Limb (tissue), 2 donors: Measurements from ENCODE around the gene SLC22A5.

Experiments used
- DNase-seq, 2 donors: peaks; one replicate each; pipeline ENCODE4 v3.0.0-alpha.2; 2016; ENCODE audit errors: extremely low spot score in 2 of 2

The SLC22A5 gene

DNA sequence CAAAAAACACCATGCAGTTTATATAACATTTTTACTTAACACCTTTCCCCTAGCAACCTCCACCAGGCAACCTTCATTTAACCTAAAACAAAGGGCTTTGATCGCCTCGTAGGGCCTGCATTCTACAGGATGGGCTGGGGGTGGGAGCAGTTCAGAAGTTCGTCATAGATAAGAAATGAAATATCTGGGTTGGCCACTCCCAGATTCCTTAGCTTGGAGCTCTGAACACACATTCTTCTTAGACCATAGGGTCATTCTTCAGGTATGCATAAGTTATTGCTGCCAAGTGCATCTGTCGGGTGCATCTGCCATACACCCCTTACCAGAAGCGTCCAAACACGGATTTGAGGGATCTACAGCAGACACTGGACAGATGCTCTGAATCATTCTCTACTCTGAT is 4.3 kb upstream of the SLC22A5 start:
- DNase-seq = no peak

DNA sequence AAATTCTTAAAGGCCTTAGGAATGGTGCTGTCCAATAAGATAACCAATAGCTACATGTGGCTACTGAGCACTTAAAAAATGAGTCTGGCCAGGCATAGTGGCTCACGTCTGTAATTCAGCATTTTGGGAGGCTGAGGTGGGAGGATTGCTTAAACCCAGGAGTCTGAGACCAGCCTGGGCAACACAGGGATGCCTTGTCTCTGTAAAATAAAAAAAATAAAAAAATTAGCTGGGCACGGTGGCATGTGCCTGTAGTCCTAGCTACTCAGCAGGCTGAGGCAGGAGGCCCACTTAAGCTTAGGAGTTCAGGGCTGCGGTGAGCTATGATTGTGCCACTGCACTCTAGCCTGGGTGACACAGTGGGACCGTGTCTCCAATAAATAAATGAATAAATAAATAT is 1.3 kb upstream of the SLC22A5 start:
- no peak for DNase-seq

DNA sequence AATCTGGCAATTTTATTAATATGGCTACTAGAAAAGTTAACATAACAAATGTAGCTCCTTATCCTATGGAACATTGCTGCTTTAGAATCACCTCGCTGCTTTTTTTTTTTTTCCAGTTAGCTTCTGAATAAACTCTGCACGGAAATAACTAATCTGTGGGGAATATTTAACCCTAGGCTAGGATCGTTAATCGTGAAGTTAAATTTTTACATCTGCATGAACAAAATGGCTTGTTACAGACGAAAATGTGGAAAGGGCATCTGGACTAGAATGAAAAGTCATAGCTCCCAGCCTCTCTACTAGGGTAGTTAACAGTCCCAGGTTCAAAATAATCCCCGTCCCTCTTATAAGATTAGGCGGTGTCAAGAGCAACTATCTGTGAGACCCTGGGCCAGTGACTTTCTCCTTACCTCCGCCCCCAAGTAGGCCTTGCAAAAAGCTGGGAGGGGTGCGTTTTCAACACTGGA is 470 bp upstream of the SLC22A5 start:
- no peak for DNase-seq

DNA sequence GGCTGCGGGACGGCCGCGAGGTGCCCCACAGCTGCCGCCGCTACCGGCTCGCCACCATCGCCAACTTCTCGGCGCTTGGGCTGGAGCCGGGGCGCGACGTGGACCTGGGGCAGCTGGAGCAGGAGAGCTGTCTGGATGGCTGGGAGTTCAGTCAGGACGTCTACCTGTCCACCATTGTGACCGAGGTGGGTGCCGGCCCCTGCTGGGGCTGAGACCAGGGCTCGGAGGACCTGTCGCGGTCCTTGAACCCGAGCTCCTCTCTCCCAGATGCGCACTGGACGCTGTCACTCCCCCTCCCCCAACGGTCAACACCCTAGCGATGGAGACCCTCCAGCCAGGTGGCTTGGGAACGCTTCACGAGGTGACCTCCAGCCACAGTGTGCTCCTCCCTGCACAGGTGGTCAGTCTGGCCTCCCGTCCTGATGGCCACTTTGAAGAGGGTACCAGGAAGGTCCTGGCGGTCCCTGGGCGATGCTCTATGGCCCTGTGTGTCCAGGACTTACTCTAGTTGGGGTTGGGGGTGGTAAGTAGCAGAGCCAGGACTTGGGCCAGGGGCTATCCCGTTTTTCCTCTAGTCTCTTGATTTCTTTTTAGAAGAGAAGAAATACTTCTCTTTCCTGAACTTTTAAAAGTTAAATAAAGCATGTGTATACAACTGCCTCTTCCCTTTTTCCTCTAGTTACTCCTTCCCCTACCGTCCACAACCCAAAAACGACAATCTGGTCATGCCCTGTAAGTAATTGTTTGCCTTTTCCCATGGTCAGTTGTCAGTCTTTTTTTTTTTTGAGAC is 866 bp downstream of the SLC22A5 start:
- no peak for DNase-seq

DNA sequence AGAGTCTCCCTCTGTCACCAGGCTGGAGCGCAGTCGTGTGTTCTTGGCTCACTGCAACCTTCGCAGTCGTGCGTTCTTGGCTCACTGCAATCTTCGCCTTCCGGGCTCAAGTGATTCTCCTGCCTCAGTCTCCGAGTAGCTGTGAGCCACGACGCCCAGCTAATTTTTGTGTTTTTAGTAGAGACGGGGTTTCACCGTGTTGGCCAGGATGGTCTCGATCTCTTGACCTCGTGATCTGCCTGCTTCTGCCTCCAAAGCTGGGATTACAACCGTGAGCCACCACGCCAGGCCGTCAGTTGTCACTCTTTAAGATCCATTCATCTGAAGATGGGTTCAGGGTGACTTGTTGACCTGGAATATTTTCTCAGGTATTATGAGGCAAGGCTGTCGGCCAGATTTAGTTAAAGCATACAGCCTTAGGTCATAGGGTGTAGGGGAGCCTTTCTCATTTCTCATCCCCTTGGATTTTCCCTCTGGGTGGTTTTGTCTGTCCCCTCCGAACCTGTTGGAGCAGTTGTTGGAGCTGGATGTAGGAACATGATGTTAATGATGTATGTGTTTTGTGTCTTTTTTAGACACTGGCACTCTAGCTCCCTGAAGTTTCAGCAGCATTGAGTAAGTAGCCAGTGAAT is 1.6 kb downstream of the SLC22A5 start:
- DNase-seq = no peak

DNA sequence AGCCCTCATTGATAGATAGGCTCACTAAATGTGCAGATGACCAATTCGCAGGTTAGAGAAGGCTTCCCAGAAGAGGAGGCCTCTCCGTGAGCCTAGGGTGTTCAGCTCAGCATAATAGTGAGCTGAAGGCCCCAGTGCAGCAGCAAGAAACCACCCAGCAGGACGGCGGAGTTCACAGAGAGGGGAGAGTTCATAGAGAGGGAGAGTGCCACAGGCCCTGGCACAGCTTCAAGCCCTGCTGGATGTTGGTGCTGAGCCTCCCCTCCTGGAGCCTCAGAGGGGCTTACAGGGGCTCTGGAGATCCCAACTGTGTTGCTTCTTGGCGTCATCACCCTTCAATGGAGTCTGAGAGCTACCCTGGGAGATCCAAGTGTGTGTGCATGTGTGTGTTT is 2.1 kb downstream of the SLC22A5 start:
- no peak for DNase-seq

DNA sequence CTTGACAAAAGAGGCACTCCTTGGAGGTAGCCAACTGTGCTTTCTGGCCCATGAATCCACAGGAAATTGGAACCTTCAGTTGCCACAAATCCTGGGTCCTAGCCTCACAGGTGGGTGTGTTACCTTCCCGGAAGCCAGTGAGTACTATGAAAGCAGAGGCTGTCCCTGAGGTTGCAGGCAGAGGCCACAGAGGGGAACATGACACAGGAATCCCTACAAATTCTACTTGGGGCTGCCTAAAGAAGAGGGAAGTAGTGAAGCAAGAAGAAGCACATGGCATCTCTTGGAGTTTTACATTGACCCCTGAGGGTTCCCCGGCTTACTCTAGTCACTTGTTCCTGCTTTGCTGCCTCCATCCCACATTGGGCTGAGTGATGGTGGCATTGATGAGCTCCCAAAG is 2.6 kb downstream of the SLC22A5 start:
- no peak for DNase-seq

DNA sequence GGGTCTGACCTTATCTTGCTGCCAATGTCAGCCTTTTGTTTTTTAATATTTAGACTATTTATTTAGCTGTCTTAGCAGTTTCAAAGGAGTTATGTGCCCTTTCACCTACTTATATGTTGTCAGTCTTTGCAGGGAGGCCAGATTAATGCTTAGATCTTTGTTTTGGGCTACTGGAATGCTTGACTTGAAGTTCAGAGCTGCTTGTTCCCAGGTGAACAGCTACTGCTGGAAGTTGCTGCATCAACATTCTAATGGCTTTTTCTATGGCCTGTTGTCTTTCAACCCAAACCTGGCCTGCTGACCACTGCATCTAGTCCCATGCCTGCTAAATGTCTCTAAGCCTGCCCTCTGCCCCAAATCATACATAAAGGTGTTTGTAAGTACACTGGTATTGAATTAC is 3.0 kb downstream of the SLC22A5 start:
- no peak for DNase-seq

DNA sequence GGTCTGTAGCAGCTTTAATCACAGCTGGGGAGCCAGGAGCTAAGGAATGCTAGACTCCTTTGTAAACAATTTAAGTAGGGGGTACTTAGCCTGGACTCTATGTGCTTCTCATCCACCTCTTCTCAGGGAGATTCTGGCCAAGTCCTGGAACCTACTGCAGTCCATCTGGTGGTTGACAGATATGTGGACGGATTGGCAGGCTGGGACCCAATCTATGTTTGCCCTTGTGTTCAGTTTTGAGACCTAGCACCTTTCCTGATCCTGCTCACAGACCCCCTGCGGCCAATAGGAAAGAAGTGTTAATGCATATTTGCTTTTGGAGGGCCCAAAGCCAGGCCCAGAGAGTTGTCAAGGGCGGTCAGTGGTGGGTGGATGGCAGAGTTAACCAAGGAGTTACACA is 6.4 kb downstream of the SLC22A5 start:
- DNase-seq = no peak

DNA sequence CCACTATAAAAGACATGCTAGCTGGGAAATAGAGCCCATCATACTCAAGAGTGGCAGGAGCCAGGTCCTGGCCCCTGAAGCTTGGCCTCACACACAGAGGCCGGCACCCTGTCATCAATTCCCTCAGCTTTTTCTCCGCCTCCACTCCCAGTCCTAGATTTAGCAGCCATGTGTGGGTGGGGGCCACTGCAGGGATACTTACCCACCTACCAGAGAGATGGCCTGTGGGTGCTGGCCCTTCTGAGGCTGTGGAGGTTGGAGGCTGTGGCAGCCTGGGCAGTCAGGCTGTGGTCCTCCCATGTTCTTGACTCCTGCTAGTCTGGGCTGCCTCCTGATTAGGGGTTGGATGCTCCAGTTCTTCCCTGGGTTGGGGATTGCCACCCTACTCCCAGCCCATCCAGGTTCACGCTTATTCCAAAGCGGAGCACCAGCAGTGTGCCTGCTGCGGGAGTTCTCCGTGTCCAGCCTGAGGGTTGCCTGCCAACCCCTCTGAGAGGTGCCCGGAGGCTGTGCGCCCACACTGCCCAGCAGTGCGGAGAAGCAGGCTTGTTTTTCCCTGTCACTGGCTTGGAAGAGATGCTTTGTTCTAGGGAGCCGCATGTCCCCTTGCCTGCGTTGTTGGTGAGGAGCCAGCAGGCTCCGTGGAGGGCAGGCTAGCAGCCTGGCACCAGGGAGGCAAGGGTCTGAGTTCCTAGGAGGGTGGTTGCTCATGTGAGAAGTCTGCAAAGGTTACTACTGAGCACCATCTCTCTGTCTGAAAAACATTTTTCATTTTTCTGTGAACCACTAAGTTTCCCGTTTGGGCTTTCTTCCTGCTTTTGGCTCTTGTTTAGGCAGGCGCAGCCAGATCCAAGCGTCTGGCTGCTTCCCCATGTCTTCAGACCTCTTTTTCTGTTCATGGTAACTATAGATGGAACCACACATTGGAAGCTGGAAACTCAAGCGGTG is 7.5 kb downstream of the SLC22A5 start:
- DNase-seq = no peak

DNA sequence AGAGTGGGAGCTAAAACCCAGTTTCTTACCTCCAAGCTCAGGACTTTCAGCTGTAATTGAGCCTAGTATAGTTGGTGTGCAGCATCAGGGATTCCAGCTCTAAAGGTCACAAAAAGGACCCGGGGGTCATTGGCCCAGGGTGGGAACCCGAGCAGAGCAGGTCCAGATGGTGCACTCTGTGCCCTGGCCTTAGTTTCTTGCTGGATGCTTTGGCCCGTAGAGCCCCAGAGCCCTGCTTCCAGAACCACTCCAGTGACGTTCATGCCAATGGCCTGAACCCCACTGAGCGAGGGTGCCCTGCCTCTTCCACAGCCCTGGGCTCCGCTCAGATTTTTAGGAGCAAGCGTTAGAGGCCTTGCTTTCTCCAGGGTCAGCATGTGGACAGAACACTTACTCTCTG is 8.2 kb downstream of the SLC22A5 start:
- DNase-seq = no peak

DNA sequence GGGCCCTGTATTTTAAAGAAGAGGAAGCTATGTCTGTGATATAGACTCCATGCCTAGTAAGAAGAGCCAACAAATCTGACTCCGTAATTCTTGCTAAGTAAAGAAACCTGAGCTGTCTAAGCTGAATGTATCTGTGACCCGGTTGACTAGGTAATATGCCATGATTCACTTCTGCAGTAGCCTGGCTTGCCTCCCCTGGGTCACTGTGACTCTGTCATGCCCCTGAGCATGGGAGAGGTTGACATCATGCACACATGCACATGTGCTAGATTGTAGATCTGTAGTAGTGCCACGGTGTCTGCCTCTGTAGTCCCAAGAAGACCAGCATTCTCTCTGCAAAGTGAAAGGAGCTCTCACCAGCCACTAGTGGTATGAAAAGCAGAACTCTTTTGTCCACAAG is 9.1 kb downstream of the SLC22A5 start:
- no peak for DNase-seq

DNA sequence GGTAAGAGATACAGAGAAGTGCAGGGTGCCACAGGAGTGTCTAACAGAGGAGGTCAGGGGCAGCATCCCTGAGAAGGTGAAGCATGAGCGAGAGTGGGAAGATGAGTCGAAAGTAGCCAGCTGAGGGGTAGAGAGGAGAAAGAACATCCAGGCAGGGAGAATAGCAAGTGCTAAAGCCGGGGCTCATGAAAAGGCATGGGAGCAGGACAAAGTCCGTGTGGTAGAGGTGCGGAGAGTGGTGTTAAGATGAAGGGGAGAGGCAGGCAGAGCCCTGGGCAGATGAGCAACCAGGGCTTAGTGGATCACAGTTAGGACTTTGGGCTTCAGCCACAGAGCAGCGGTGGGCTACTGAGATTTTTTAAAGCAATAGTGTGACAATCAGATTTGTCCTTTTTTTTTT is 10.5 kb downstream of the SLC22A5 start:
- no peak for DNase-seq

DNA sequence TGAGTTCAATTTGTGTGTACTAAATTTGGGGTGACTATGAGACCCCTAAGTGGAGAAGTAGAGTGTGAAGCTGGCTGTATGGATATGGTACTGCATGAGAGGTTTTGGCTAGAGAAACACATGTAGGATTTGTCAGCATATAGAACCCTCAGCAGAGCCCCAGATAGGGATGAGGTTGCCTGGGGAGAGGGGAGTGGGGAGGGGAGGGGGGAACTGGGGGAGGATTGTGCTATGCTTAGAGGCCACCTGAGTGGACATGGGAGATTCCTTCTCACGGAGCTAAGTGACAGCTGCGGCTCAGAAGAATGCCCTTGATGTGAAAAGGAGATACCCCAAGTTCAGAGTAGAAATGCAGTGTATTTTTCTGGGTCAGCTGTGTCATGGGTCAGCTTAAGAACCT is 11.2 kb downstream of the SLC22A5 start:
- no peak for DNase-seq

DNA sequence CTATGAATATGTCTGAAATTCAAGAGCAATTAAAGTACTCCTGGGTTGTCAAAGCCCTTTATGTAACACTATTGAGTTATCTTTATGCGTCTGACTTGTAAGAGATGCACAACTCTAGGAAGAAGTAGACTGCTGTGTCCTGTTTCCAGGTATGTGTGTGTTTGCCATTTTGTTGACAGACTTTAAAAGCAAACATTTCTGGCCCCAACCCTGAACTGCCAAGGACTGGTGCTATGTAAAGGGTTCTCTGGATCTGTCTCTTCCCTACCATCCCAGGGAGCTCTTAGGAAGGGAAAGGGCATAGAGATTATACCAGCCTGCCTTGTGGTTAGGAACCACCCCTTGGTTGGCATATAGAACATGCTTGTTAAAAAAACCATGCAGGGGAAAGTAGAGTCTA is 12.1 kb downstream of the SLC22A5 start:
- no peak for DNase-seq

DNA sequence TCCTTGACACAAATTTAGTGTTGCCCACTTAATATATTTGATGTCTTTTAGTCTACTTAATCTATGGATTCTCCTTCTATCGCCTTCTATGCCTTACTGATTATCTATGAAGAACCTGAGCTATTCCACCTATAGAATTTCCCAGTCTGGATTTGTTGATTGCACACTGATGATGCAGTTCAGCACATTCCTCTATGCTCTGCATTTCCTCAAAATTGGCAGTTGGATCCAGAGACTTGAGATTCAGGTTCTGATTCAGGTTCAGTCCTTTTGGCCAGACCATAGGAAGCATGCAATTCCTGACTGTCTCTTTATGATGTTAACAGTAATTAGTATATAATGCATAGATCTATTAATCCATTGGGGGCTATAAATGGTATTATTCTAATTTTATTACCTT is 13.8 kb downstream of the SLC22A5 start:
- no peak for DNase-seq

DNA sequence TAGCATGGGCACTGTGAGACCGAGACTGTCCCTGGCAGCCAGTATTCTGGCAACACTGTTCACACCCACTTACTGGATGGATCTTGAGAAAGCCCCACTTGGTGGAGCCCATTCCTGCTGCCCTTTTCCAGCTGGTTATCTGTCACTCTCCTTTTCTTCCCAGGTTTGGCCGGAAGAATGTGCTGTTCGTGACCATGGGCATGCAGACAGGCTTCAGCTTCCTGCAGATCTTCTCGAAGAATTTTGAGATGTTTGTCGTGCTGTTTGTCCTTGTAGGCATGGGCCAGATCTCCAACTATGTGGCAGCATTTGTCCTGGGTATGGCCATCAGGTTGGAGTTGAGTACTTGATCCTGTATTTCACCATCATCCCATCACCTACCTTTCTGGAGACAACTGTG is 14.5 kb downstream of the SLC22A5 start:
- DNase-seq = no peak

DNA sequence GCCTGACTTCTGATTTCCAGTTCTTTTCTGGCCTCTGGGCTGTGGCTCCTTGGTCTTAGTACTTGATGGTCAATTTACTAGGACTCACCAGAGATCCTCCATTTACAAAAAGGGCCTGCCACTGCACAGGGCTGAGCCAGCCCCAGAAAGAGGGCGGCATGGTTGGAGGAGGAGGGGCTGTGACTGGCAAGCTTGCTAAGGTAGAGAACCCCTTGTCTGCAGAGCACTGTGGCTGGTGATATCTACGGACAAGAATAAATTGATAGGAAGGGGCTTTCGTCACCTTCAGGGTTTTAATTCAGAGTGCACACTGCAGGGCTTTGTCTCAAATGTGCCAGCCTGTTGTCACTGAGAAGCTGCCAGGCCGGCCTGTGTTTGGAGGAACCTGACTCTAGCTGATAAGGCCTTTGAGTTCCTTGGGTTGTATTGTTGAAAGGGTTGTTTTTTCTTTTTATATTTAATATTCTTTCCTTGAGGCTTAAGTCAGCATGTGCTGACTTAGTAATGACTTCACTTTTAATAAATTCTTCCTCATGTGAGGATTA is 15.1 kb downstream of the SLC22A5 start:
- no peak for DNase-seq

DNA sequence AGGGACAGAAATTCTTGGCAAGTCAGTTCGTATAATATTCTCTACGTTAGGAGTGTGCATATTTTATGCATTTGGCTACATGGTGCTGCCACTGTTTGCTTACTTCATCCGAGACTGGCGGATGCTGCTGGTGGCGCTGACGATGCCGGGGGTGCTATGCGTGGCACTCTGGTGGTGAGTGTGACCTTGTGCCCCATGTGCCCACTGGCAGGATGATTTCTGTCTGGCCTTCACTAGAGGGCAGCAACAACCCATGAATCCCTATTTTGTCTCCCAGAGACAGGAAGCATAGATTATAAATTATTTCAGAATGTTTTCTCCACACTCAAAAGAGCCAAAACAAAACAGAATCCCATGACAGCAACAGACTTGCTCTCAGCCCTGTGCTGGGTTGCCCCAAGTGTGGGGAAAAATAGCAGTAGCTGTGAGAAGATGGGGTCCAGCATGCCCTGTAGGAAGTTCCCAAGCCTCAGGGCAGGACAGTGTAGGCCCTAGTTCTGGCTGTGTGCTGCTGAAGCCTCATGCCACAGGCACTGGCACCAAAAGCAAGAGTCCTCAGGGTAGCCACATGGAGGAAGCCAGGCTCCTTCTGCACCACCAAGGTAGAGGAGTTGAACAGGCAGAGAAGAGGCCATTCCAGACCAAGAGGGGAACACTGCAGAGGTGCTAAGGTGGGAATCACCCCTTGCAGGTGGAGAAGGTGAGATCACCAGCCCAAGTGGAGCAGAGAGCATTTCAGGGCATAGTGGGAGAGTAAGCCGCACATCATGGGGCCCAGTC is 16.0 kb downstream of the SLC22A5 start:
- DNase-seq = peak; percentile 50 to 53

DNA sequence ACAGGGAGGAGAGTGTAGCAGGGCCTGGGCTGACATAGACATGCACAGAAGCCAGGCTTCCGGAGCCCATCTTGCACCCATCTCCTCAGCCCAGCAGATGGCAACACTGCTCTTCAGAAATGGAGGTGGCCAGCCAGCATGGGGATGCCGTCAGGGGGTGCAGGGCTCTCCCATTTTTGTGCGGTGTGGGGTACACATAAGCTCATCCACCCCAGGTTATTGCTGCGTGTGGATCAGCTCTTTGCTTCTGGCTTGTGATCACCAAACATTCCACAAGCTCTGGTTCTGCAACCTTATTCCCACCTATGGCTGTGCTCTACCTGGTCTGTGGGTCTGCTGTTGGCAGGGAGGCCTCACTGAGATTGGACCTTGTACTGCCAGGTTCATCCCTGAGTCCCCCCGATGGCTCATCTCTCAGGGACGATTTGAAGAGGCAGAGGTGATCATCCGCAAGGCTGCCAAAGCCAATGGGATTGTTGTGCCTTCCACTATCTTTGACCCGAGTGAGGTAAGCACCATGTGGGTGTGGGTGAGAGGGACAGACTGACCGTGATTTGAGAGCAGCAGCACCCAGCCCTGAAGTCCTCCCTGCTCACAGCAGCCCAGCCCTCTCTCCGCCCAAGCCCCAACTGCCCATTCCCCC is 17.3 kb downstream of the SLC22A5 start:
- peak; percentile 45 to 70 for DNase-seq
